Measurements from ENCODE around the gene ADGRG3.

GRCh38 chr16:57727610-57728009 lies 59.5 kb downstream of the ADGRG3 start:
- TF ChIP-seq CTCF (tag by site-specific recombination; IDR thresholded peaks at IDR 0.05), result no peak
- TF ChIP-seq ZNF629 (tag by site-specific recombination; IDR thresholded peaks at IDR 0.05), result no peak
- TF ChIP-seq ZNF350 (tag by site-specific recombination; IDR thresholded peaks at IDR 0.05), result no peak
- no peak for TF ChIP-seq ZBTB6 (tag by site-specific recombination; IDR thresholded peaks at IDR 0.05)
- TF ChIP-seq YY1 (tag by site-specific recombination; IDR thresholded peaks at IDR 0.05), result no peak
- no peak for TF ChIP-seq REST (tag by site-specific recombination; IDR thresholded peaks at IDR 0.05)
- no peak for TF ChIP-seq TCF7L2 (IDR thresholded peaks at IDR 0.05; ENCODE audit: borderline replicate concordance, low read depth, low read length)
- no peak for TF ChIP-seq ZFHX2 (tag by site-specific recombination; conservative IDR thresholded peaks at IDR 0.05)
- no peak for TF ChIP-seq ZNF639 (tag by site-specific recombination; IDR thresholded peaks at IDR 0.05)
